ELF-1 (cell line): ENCODE measurements around the gene LARGE1.

Experiments
- DNase-seq: peaks from one replicate; pipeline ENCODE4 v3.0.0-alpha.2; 2016; ENCODE audit warnings: low read depth, low spot score

LARGE1 gene

DNA sequence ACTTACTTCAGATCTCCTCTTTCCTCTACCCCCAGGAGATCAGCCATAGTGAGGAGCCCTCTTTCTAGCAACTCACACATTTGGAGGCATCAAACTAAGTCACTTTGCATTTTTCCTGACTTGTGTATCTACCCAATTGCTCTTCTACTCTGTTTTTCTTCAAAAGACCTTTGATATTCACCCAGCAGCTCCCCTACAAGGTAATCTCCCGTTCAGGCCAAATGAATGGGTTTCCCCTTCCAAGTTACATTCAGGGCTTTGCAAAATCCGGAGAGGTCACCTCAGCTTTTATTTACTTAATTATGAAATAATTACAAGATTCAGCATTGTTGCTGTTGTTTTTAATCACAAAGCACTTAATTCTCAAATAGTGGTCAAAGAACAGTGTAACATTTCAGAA lies 6.1 kb downstream of the LARGE1 start:
- no peak for DNase-seq

DNA sequence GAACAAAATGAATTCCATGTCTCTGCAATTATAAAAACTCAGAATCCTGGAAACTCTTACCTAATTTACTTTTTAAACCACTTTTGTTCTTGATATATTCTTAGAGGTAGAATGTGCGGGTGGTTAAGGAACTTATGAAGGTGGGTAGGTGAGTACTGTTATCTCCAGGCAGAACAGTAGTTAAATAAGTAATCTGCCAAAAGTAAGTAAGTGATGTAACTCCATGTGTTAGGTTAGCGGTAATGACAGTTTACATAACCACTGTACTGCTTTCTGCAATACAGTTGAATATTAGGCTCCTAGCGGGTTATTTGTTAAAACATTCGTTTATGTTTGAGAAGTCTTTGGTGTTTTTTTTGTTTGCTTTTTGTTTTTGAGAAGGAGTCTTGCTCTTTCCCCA lies 7.1 kb downstream of the LARGE1 start:
- no peak for DNase-seq

DNA sequence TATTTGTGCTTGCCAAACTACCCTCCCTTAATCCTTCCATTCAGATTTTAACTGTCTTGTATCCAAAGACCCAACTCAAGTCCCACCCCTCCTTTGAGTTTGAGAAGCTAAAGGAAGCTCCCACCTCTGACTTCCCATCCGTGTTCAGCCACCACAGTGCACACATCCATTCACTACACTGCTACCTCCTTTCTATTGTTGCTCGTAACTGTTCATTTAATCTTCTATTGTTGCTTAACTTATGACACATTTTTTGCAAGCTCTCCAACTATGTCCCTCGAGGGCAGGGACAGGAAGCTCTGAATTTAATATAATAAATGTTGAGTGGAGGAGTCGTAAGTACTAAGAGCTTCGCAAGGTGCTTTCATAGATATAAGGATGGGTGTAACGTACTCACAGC lies 10.4 kb downstream of the LARGE1 start:
- DNase-seq: no peak

DNA sequence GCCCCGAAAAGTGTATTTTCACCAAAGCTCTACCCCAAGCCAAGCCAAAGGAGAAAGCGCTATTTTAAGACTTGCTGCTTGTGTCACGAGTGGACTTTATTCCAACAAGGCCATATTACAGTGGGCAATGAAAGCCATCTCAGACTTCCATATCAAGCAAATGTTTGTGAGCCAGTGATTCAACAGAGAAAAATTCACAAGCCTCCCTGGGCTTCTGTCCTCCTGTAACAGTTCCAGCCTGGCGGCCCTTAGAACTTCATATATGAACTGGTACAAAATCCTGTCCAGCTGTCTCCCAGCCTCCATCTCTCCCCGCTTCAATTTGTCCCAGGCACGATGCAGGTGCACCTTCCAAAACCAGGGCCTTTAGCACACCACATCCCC lies 11.2 kb downstream of the LARGE1 start:
- DNase-seq: no peak

DNA sequence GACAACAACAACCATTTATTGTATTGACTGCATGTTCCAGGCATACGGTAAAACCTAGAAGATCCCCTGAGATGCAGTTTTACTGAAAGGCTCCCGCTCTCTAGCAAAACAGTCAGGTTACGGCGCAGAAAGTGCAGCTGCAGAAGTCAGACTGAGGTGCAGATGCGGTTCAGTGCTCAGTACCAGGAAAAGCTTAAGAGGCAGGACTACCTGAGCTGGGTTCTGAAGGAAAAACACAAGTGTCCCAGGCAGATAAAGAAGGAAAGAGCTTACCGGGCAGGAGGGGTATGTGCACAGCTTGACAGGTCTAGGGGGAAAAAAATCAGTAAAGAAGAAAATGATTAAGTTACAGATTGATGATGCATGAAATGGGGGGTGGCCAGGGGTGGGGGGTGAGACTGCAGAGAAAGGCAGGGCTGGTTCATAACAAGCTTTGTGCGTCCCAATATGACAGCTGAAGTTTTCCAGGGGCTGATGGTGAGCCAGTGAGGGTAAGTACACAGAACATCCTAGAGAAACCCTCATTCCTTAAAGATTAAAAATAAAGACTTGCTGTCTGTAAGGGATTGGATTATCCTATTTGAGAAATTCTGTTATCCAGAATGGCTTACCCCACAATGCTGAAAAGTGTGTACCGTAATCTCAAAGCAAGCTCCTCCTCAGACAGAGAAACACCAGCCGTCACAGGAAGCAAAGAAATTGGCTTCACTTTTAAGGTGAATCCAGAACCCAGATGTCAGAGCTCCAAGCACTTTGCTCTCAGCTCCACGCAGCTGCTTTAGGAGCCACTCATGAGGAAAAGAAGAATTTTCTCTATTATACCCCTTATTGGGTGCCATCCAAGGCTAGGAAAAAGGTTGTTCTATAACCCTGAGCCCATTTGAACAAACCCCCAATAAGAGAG lies 11.9 kb downstream of the LARGE1 start:
- no peak for DNase-seq

DNA sequence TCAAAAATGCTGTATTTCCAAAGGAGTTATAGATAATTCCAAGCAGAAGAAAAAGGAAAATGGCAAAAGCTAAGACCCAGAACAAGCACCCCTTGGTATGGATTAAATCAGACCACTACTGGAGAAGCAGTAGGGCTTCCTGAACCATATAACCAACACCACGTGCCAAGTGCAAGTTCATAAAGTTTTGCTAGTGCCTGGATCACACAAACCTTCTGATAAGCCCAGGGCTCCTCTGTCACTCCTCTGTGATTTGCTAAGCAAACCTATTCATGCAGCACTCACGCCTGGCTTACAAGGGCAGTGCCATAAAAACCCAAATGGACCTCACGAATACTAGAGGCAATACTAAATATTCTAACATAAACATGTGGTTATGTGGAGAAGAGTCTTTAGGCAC lies 13.3 kb downstream of the LARGE1 start:
- no peak for DNase-seq

DNA sequence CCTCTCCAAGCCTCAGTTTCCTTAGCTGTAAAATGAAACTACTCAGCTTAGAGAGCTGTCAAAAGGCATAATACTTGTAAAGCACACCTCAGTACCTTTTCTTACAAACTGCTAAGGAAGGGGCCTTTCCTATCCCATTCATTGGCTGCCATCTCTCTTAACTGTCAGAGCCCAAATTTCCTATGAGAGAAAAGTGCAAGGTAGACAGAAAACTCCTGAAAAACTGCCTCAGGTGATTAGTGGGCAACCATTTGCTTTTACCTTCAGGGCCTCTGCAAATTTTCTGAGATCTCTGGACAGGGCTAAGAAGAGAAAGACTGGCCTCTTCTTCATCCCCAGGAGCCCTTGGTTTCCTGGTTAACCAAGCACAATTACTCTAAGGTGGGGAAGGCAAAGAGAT lies 13.8 kb downstream of the LARGE1 start:
- no peak for DNase-seq

DNA sequence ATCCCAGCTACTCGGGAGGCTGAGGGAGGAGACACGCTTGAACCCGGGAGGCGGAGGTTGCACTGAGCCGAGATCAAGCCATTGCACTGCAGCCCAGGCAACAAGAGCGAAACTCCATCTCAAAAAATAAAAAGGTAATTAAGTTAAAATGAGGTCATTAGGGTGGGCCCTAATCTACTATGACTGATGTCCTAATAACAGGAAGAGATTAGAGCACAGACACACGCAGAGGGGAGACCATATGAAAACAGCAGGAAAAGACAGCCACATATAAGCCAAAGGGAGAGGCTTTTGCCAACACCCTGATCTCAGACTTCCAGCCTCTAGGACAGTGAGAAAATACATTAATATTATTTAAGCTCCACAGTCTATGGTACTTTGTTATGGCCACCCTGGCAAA lies 17.3 kb downstream of the LARGE1 start:
- no peak for DNase-seq

DNA sequence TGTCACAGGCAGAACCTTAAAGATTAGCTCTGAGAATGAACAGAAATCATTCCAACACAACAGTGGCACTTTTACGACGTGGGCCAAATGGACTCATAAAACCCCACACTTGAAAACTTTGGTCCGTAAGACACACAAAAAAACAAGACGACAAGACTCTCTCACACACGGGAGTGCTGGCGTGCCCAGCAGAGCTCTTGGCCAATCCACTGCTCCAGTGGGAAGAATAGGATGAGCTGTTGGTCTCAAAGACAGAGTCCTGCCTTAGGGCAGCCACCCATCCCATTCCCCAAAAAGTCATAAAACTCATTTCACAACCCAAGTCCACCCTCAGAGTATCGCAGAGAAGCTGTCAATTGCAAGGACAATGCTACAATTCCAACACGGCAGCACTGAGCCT lies 18.2 kb downstream of the LARGE1 start:
- peak; percentile 36 for DNase-seq

DNA sequence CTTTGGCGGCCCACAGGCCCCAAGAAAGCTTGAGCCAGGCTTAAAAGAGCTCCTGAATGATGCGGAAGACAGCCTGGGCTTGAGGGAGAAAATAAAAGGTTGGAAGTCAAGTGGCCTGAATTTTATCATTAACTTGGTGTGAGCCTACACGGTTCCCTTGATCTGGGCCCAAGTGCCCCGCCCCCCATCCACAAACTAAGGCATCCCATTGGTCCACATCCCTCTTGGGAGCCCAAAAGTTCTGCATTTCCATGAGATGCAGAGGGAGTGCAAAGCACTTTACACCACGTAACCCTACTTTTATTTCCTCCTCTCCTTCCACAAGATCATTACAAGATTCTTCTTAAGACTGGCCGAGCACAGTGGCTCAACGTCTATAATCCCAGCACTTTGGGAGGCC lies 22.2 kb downstream of the LARGE1 start:
- no peak for DNase-seq

DNA sequence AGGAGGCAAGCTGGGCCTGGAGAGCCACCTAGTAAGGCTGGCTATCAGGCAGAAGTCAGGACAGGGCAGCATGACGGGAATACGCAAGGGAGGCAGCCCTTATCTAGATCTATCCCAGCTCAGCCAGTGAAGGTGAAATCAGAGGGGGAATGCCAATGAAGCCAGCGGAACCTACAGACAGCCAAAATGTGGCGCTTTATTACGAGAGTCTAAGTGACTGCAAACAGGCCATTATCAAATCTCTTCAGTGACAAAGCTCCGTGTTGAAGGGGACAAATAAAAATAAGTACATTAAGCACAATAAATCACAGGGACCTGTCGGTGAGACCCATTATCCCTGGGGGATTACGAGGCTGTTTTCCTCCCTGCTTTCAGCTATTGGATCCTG lies 22.8 kb downstream of the LARGE1 start:
- peak; percentile 36 for DNase-seq

DNA sequence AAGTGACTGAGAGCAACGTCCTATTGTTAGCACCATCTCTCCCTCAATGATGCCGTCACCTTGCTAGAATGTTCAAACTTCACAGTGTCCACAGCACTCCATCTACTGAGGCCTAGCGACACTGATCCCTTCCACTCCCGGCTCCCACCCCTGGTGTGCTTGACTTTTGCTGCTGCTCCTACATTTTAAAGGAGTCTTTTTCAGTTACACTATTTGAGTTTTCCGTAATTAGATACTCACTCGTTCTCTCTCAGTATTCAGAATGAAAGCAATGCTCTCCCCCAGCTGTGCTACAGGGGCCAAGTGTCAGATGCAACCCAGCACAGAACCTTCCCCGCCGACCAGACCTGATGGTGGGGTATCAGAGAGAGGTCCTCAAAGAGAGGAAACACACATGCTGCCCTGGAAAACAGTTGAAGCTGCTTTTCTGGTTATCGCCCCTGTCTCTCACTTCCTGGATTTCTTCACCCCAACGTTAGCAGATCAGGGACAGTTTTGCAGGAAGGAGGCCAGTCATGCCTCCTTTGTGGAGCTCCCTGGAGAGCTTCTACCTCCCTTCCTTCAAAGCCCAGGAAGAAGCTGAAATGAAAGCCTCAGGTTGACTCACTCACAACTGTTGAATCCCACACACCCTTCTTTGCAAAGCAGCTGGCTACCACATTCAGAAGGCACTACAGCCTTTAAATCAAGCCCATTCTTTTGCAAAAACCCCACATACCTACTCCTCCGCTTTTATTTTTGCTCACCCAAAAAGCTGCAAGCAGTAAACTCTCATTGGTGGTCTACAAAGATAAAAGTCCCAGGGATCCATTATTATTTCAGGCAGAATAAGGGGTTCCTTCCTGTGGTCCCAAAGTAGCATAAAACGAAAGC lies 23.5 kb downstream of the LARGE1 start:
- peak; percentile 24 for DNase-seq

DNA sequence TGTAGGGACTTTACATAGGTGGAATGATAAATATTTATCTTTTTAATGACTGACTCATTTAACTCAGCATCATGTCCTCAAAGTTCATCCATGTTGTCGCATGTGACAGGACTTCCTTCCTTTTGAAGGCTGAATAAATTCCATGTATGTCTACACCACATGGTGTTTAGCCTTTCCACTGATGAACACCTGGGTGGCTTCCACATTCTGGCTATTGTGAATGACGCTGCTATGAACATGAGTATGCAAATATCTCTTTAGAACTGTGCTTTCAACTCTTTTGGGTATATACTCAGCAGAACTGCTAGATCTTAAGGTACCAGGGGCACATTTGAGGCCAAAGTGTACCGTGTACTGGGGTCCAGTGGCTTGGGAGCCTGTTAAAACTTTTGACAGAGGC lies 24.1 kb downstream of the LARGE1 start:
- DNase-seq: no peak

DNA sequence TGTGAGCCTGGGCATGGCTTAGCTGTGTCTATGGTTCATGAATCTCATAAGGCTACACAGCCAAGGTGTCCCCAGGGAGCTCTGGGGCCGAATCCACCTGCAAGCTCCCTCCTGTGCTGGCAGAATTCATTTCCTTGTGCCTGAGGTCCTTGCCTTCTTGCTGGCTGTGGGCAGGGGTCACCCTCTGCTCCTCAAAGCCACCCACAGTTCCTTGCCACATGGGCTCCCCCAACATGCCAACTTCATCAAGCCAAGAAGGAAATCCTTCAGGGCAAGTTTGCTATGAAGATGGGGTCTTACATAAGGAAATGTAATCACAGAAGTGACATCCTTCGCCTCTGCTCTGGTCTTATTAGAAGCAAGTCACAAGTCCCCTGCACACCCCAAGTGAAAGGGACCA lies 24.8 kb downstream of the LARGE1 start:
- no peak for DNase-seq

DNA sequence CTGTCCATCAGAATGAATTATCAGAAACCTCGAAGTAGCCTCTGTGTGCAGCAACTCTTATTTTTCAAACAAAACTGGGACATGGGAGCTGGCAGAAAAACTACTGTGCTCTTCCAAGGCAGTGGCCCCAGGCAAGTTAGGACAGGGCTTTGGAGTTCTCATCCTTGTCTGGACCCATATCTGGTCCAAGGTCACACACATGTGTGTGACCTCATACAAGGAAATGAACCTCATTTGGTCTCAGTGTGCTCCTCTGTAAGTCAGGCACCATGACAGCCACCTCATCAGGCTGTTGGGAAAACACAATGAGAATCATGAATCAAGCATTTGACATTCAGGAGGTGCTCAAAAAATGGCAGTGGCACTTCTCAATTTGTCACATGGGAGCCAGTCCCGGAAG lies 25.8 kb downstream of the LARGE1 start:
- DNase-seq: no peak

DNA sequence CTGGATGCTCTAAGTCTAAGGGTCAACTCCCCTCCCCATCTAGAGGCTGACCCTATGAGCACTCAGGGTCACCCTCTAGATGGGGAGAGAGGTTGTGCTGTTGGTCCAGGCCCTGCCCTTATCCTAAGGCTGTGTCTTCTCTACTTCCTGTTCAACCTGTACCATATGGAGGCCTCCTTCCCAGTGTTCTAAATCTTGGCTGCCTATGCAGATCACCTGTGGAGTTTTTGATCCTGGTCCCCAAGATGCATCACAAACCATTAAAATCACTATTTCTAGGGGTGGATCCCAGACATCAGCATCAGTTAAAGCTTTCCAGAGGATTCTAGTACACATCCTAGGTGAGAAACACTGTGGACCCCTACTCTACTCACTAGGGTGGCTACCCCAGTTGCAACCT lies 26.2 kb downstream of the LARGE1 start:
- DNase-seq: no peak

DNA sequence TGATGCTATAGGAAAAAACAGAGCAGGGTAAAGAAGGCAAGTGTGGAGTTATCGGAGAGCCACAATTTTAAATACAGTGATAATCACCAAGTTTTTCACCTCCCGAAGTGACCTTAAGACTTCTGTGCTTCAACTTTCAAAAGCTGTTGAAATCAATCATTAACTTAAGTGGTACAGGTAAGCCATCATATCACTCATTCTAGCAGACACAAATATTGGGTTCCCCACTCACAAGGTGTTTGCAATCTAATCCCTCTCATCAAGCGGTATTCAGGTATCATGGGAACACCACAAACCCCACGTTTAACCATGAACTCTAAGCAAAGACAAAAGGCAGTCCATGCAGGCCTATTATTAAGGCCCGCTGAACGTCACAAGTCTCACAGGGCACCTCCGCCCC lies 26.8 kb downstream of the LARGE1 start:
- no peak for DNase-seq

DNA sequence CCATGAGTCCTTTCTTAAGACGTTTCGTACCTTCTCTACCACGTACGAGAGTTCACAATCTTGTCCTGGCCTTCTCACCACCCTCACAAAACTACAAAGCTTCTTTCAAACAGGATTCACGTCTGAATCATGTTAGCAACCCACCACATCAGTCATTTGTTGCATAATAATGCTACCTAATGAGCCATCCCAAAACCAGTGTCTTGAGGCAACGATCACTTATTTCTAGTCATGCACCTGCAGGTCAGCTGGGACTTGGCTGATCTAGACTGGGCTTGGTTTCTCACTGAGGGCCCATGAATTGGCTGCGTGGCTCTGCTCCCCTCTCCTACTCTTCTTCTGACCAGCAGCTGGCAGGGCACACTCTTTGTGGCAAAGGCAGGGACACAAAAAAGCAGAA lies 28.3 kb downstream of the LARGE1 start:
- DNase-seq: no peak

DNA sequence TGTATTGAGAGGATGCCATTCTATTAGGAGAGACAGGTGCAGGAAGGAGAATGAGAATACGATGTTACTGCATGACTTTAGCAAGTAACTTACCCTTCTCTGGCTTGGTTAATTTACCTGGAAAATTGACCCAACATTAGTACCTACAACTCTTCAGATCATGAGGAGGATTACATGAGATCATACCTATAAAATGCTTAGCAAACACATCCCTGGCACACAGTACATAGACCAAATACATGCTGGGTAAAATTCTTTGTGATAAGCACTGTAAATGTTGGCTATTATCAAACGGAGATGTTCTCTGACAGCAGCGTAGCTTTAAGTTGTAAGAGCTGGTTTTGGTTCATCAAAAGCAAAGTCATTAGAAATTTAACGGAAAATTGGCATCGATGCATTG lies 28.8 kb downstream of the LARGE1 start:
- DNase-seq: no peak

DNA sequence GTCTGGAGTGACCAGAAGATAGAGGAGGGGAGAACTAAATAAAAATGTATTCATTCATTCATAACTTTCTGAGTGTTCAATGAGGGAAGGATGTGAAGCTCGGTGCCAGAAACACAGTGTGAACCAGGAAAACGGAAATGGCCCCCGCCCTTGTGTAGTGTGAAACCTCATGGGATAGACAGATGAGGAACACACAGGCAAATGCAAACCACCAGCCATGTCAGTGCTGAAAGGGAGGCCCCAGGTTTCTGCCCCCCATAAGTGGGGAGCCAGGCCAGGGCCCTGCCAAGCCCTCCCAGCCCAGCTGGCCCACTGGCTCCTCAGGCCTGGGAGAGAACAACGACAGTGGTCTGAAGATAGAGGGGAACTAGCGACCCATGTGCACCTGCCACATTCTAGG lies 30.5 kb downstream of the LARGE1 start:
- DNase-seq: no peak

DNA sequence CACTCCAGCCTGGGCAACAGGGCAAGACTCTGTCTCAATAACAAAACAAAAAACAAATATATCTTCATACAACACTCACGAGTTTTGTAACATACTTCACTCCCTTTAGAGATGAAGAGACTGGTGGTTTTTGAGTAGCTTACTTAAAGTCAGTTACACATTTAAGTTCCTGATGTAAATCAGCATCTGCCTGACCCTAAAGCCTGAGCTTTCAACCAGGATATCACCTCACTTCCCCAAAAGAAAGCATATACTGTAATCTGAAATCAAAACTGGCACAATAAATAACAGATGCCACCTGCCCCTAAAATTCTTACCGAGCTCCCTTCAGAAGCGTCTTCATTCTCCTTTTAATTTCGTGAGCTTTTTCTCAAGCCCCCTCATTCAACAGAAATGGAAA lies 31.5 kb downstream of the LARGE1 start:
- no peak for DNase-seq

DNA sequence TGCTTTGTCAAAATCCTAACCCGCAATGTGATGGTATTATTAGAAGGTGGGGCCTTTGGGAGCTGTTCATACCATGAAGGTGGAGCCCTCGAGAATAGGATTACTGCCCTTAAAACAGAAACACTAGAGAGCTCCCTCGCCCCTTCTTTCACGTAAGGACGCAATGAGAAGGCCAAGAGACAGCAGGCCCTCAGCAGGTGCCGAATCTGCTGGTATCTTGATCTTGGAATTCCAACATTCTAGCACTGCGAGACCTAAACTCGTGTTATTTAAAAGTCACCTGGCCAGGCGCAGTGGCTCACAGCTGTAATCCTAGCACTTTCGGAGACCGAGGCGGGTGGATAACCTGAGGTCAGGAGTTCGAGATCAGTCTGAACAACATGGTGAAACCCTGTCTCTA lies 33.1 kb downstream of the LARGE1 start:
- no peak for DNase-seq

DNA sequence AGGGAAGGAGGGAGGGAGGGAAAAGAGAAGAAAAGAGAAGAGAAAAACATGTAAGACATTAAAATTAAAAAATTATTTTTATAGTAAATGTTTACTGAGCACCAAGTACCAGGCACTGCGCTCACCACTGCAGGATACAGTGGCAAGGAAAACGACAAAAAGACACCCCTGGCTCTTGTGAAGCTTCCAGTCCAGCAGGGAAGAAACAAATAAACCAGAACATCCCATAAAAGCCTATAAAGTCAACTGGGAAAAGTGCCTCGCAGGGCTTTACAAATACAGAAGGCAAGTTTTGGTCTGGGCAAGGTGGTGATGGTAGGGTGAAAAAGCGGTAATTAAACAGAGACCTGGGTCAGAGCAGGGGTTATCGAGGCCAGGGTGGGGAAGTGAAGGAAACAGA lies 33.6 kb downstream of the LARGE1 start:
- DNase-seq: no peak
